WI38 (cell line): ENCODE measurements around the gene ZNF641.

Experiments
- H3K4me3 ChIP-seq: 2 replicates; pipeline ENCODE4 v1.5.1; 2011; ENCODE audit warnings: low read depth, mild to moderate bottlenecking, control low read depth, low read length
- TF ChIP-seq, protein P1 (sequence below): IDR thresholded peaks from 2 replicates; pipeline ENCODE4 v1.5.1; 2012; ENCODE audit warnings: low read depth, mild to moderate bottlenecking, control low read depth, low read length

ZNF641 gene

DNA sequence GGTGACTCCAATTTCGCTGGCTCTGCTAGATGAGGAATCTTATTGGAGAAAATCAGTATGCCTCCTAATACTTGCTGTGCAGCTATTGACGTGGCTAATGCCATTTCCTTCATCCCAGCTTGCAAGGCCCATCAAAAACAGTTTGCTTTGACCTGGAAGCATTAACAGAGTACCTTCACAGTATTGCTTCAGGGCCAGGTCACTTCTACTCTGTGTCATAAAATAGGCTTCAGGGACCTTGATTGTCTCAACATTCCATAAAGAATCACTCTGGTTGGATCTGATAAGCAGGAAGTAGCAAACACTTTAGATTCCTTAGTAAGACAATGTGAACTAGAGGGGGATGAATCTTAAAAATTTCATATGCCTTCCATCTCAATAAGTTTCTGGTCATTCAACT lies 26.9 kb upstream of the ZNF641 start:
- TF ChIP-seq, protein P1, sequence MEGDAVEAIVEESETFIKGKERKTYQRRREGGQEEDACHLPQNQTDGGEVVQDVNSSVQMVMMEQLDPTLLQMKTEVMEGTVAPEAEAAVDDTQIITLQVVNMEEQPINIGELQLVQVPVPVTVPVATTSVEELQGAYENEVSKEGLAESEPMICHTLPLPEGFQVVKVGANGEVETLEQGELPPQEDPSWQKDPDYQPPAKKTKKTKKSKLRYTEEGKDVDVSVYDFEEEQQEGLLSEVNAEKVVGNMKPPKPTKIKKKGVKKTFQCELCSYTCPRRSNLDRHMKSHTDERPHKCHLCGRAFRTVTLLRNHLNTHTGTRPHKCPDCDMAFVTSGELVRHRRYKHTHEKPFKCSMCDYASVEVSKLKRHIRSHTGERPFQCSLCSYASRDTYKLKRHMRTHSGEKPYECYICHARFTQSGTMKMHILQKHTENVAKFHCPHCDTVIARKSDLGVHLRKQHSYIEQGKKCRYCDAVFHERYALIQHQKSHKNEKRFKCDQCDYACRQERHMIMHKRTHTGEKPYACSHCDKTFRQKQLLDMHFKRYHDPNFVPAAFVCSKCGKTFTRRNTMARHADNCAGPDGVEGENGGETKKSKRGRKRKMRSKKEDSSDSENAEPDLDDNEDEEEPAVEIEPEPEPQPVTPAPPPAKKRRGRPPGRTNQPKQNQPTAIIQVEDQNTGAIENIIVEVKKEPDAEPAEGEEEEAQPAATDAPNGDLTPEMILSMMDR, result no peak

GRCh38 chr12:48374164-48374563 lies 23.4 kb upstream of the ZNF641 start:
- TF ChIP-seq, protein P1, result no peak
- no peak overlapping the region for H3K4me3 ChIP-seq

More for the DNA sequence above, 26.9 kb upstream of the ZNF641 start:
- H3K4me3 ChIP-seq, result no peak overlapping the region

DNA sequence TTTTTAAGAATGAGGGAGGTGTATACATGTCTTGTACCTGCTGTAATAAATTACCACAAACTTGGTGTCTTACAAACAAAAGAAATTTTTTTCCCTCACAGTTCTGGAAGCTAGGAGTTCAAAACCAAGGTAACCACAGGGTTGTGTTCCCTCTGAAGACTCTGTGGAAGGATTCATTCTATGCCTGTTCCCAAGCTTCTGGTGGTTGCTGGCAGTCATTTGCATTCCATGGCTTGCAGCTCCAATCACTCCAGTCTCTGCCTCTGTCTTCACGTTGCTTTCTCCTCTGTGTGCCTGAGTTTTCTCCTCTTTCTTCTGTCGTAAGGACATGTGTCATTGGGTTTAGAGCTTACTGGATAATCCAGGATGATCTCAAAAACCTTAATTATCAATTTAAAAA lies 15.4 kb upstream of the ZNF641 start:
- TF ChIP-seq, protein P1, result no peak
- H3K4me3 ChIP-seq, result no peak overlapping the region

DNA sequence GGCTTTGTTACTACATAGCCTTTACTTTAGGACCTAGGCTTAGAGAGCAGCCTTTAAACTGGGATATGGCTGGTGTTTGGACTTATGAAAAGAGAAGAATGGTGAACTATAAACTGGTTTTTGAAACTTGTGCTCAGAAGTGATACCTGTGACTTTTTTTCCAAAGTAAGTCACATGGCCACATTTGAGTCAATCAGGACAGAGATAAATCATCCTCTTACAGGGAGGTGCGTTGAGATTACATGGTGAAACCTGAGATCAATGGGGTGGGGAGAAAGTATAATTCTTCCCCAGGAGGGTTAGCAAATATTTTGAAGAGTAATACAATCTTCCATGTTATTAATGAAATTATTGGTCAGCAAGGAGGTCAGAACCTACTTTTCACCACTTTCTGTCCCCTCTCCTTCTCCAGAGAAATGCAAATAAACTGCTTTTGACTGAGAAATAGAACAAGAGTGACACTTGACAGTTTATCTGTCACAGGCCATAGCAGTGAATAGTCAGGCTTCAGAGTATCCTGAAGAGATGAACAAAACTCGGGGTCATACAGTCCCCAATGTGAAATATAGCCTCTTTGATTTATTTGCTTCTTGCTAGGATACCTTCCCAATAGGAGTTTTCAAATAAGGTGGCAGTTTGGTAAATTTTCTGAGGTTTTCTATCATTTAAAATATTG lies 11.1 kb upstream of the ZNF641 start:
- TF ChIP-seq, protein P1, result no peak
- H3K4me3 ChIP-seq, result no peak overlapping the region

- TF ChIP-seq, protein P1, result no peak
- no peak overlapping the region for H3K4me3 ChIP-seq
These were observed 8.3 kb upstream of the ZNF641 start for GRCh38 chr12:48358937-48359513.

- TF ChIP-seq, protein P1, result no peak
- H3K4me3 ChIP-seq, result no peak overlapping the region
These were observed 5.5 kb upstream of the ZNF641 start for GRCh38 chr12:48356041-48356768.
